Neural cell (in vitro differentiated cells): ENCODE measurements around the gene CPSF6.

Experiments
- EZH2 ChIP-seq: fragments of 200-600, 300-800 bp; shearing (Covaris generic), sonication (generic); IDR thresholded peaks from 2 replicates; pipeline ENCODE4 v1.6.1; 2014; ENCODE audit warnings: antibody characterized with exemption, low read length, borderline replicate concordance, mild to moderate bottlenecking; ENCODE audit not compliant: insufficient read depth, poor library complexity, severe bottlenecking
- SMC3 ChIP-seq: fragments of 450-650 bp; conservative IDR thresholded peaks from 2 replicates; pipeline ENCODE4 v1.6.1; 2014; ENCODE audit warnings: antibody characterized with exemption, mild to moderate bottlenecking, moderate library complexity; ENCODE audit not compliant: poor library complexity
- TAF1 ChIP-seq: IDR thresholded peaks from 2 replicates; pipeline ENCODE4 v1.6.1; 2012; ENCODE audit warnings: low read depth
- TF ChIP-seq, protein P1 (sequence below): fragments of 450-650 bp; IDR thresholded peaks from 2 replicates; pipeline ENCODE4 v1.5.1; 2014; ENCODE audit warnings: antibody characterized with exemption, mild to moderate bottlenecking, moderate library complexity; ENCODE audit not compliant: poor library complexity, severe bottlenecking

DNA sequence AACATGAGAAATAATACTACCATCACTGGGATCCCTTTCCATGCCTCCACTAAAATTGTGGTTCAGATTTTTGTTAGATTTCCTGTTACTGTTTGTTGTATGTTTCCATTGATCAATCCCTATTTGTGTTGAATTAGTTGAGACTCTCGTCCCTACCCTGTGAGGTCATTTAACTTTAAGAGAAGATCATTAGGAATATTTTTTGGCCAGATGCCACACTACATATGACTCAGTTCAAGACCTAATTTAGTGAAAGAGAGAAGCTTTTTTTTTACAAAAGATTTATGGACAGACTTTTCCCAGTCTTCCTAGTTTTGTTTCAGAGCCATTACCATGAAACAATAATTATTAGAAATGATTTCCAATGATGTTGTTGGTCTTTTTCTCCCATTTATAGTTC, 35.5 kb downstream of the CPSF6 start:
- TF ChIP-seq EZH2 (no peak), SMC3 (no peak), TAF1 (no peak)
- TF ChIP-seq, protein P1, sequence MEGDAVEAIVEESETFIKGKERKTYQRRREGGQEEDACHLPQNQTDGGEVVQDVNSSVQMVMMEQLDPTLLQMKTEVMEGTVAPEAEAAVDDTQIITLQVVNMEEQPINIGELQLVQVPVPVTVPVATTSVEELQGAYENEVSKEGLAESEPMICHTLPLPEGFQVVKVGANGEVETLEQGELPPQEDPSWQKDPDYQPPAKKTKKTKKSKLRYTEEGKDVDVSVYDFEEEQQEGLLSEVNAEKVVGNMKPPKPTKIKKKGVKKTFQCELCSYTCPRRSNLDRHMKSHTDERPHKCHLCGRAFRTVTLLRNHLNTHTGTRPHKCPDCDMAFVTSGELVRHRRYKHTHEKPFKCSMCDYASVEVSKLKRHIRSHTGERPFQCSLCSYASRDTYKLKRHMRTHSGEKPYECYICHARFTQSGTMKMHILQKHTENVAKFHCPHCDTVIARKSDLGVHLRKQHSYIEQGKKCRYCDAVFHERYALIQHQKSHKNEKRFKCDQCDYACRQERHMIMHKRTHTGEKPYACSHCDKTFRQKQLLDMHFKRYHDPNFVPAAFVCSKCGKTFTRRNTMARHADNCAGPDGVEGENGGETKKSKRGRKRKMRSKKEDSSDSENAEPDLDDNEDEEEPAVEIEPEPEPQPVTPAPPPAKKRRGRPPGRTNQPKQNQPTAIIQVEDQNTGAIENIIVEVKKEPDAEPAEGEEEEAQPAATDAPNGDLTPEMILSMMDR, result no peak
